GM21381 (cell line): ENCODE measurements around the gene ETS1.
"Not testable (repeated sequence)": the region's sequence is repeated elsewhere in the genome, so short reads cannot be mapped to it uniquely, and the experiment has no call there.

Experiments used
- ATAC-seq: cut with Tn5 transposase; IDR thresholded peaks from one replicate; pipeline ENCODE4 v1.9.1; 2021; ENCODE audit warnings: mild to moderate bottlenecking, moderate library complexity; ENCODE audit not compliant: unreplicated experiment

Gene ETS1

DNA sequence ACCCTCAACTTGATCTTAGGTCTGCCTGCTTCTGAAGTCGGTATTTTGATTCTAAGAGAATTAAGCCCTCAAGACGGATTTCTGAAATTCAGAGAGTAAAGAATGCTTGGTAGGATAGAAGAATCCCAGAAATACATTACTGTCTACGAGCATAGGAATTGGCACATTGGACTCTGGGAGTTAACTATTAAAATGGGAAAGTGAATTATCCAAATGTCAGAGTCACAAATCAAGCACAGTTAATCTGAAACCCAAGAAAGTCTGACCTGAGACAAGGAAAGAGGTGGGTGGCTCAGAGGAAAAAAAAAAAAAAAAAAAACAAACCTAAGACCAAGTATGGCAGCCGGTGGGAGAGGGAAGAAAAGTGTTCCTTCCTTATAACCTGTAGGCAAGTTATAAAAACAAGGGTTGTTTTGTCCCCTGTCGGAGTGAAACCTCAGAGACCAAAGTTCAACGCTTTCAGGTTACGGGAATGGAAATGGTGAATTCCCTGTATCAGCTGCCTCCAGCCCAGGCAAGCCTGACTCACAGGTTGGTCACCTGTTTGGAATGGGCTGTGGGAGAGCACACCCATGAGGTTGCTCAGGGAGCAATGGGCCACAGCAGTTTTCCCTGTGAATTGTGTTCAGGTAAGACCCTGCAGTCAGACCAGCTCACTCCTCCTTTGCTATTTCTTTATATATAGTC lies 139.0 kb downstream of the ETS1 start:
- ATAC-seq: no peak

DNA sequence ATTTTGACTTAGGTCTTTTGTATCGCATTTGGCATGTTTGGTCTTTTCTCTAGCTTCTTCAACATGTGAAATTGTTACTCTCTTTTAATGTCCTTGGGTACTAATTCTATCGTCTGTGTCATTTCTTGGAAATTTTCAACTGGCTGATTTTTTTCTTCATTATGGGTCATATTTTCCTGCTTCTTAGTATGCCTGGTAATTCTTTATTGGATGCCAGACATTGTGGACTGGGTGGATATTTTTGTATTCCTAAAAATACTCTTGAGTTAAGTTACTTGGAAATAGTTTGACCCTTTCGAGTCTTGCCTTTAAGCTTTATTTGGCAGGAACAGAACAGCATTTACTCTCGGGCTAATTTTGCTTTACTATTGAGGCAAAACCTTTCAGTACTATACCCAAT lies 140.1 kb downstream of the ETS1 start:
- ATAC-seq: no peak

GRCh38 chr11:128445921-128446320 lies 141.4 kb downstream of the ETS1 start:
- ATAC-seq: not testable (repeated sequence)

- no peak for ATAC-seq
Measured at GRCh38 chr11:128437136-128437535, 150.2 kb downstream of the ETS1 start.

- no peak for ATAC-seq
Measured at GRCh38 chr11:128434818-128435217, 152.5 kb downstream of the ETS1 start.

DNA sequence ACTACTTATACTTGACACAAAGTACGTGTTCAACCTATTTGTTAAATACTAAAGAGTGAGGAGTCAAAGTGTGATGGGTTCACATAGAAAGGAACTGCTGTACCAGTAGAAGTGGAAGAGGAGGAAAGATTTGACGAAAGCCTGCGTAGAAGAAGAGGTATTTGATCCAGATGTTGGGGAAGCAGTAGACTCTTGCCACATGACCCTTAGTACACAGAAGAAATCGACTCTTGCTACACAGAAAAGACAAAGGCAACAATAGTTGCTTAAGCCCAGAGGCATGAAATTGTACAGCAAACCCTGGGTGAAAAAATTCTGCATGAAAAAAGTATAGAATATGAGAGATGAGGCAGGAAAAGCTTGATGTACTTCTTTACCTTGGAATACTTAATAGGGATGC lies 152.9 kb downstream of the ETS1 start:
- ATAC-seq: no peak

DNA sequence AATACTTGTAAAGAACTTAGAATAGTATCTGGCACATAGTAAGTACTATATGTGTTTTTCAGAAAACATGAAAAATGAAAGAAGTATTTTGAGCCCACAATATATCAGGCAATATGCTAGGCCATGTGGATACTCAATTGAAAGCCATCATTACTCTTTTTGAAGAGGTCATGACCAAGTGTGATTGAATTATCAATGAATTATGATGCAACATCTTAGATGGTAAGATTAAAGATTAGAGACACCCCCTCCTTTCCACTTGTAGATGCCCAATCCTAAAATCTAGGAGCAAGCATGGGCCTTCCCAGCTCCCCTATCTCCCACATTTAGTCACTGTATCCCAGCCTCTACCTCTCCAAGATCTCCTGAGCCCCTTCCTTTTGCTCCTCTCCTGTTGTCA lies 154.4 kb downstream of the ETS1 start:
- ATAC-seq: no peak

- no peak for ATAC-seq
Measured at GRCh38 chr11:128431931-128432330, 155.4 kb downstream of the ETS1 start.

DNA sequence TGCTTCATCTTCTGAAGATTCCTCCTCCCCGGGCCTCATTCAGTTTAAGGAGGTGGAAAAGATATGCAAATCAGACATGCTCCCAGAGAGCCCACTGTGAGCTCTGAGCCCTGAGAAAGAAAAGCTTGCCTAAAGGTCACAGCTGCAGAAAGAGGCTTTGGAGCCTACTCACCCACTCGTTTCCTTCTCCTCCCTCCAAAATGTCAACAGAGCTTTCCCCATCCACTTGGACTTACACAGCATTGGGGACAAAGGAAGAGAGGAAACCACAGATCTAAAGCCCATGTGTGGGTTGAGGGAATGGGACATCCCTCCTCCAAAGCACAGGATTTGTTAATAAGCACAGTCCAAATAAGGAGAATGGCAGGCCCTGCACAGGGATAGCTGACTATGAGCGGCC lies 158.4 kb downstream of the ETS1 start:
- no peak for ATAC-seq

GRCh38 chr11:128424851-128425285 lies 162.5 kb downstream of the ETS1 start:
- ATAC-seq: no peak

DNA sequence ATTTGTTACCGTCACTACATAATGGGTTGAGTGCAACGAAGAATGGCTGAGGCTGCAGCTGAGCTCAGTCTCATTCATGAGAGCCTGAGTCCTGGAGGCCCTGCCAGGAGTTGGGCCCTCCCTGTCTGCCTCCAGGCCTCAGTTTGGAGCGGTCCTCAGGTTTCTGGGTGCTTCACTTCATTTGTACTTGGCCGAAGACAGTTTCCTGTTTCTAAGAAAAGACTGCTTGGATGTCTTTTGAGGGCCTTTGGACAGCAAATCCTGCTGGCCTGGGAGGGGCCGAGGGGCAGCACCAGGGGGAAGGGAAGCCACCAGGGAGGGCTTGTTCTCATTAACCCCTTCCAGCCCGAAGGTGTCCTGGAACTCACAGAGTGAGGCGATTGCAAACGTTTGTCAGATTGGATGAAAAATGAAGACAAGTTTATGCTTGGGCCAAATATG lies 163.1 kb downstream of the ETS1 start:
- no peak for ATAC-seq

DNA sequence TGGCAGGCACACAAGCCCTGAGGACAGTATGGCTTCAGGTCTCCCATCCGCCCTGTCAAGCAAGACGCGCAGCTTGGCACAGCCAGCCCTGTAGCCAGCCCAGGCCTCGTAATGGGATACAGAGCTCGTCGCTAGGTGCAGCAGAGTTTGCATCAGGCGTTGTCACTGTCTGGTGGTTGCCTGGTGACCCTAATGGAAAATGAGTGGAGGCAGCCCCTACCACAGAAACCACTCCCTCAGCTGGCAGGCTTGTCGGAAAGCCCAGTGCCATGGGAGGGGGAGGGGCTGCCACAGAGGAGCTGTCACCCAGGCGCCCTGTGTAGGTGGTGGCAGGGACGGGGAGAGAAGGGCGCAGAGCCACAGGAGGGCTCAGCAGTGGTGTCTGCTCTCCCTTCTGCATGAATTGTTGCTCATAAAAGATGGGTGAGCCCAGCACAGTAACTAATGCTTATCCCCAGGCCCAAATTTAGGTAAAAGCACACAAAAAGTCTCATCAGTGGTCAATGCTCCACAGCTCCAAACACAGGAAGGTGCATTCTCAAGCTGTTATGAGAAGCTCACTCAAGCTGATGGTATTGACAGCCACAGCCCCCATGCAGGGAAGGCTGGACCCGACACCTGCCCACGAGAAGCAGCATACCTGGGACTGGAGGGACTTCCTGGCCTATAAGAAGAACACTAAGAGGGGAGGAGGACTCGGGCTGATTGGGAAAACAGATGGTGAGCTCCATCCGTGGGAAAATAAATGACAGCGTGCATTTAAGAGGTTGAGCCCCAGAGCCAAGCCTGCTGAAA lies 164.6 kb downstream of the ETS1 start:
- ATAC-seq: no peak

- no peak for ATAC-seq
Measured at GRCh38 chr11:128421577-128422330, 165.6 kb downstream of the ETS1 start.

DNA sequence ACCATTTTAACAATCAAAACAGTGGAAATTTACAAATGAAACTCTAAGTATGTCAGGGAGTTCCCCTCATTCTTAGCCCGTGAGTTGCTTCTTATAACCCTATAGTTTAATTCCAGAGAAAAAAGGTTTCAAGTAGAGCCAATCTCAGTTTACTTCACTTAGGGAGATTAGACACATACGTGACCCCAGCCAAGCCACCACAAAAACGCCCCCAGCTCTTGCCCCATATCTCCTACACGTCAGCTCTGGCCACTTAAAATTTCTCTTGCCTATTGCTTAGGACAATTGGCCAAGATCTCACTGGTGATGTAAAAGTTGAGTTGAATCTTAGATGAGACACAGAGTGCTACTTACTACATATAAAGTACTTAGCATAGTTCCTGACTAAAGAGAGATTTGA lies 166.4 kb downstream of the ETS1 start:
- ATAC-seq: no peak

DNA sequence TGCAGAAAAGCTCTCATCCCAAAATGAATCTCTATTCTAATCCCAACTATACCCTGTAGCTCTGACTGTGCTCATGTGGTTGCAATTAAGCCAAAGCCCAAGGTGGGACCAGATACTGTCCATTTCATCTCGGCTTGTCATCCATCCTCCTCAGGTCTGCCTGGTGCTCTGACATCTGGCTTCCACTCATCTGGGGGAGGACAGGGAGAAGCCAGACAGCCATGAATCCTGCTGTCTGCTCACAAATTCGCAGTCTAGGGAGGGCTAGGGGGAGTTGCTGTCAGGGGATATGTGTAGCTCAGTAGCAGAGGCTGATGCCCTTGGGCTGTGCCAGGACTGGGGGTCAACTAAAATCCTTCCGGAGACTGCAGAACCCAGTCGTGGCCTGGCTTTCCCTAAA lies 167.1 kb downstream of the ETS1 start:
- no peak for ATAC-seq

GRCh38 chr11:128419012-128419767 lies 168.2 kb downstream of the ETS1 start:
- ATAC-seq: no peak

DNA sequence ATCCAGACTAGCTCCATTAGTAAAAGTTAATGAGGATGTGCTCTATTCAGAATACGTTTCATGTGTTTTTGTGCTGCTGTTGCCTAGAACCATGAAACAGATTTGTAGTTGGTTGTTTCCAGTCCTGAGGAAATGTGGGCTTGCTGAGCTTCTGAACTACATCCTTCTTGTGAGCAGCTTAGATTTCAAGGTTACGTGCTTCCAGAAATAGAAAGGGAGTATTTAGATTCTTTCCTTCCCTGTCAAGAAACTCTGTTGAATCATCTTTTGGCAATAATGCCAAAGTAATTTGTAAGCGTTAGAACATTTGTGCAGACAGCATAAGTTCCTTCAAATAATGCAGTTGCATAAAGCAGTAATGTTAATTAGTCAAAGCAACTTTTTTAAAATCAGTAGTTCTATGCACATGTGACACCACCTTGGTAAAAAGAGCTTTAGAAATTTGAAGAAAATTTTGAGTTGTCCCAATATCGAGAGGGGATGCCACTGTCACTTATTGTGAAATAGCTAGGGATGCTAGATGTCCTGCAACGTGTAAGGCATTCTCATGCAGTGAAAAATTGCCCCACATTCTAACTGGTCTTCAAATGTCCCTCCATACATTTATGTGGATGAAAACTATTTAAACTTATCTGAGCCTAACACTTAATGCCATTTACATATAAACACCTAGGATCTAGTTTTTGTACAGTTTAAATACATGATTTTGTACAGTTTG lies 169.6 kb downstream of the ETS1 start:
- ATAC-seq: no peak

- no peak for ATAC-seq
Measured at GRCh38 chr11:128416976-128417375, 170.4 kb downstream of the ETS1 start.

- no peak for ATAC-seq
Measured at GRCh38 chr11:128415539-128415938, 171.8 kb downstream of the ETS1 start.
